Brain pericyte (primary cell): ENCODE results near the gene FBP1.
"Not testable (repeated sequence)": the region's sequence is repeated elsewhere in the genome, so short reads cannot be mapped to it uniquely, and the experiment has no call there.

Source experiments
- DNase-seq: peaks from one replicate; pipeline ENCODE4 v3.0.0-alpha.2; 2012; ENCODE audit warnings: low read depth, low spot score

Gene FBP1

GRCh38 chr9:94619026-94619425, 20.3 kb downstream of the FBP1 start:
- DNase-seq: no peak

- DNase-seq: no peak
These were observed 26.3 kb downstream of the FBP1 start for GRCh38 chr9:94613003-94613402.

- DNase-seq: no peak
These were observed 27.2 kb downstream of the FBP1 start for GRCh38 chr9:94612071-94612470.

- no peak for DNase-seq
These were observed 27.7 kb downstream of the FBP1 start for GRCh38 chr9:94611638-94612068.

- no peak for DNase-seq
These were observed 29.1 kb downstream of the FBP1 start for GRCh38 chr9:94610181-94610606.

GRCh38 chr9:94607423-94607691, 32.0 kb downstream of the FBP1 start:
- DNase-seq: no peak

- DNase-seq: no peak
These were observed 32.5 kb downstream of the FBP1 start for GRCh38 chr9:94606646-94607422.

- DNase-seq: peak; percentile 22
These were observed 35.8 kb downstream of the FBP1 start for GRCh38 chr9:94603259-94604160.

- no peak for DNase-seq
These were observed 36.7 kb downstream of the FBP1 start for GRCh38 chr9:94602666-94603065.

GRCh38 chr9:94600715-94601114, 38.6 kb downstream of the FBP1 start:
- DNase-seq: no peak

- DNase-seq: no peak
These were observed 39.1 kb downstream of the FBP1 start for GRCh38 chr9:94600258-94600657.

GRCh38 chr9:94599102-94599501, 40.2 kb downstream of the FBP1 start:
- DNase-seq: no peak

- DNase-seq: no peak
These were observed 45.6 kb downstream of the FBP1 start, which contains the start of gene FBP2 for GRCh38 chr9:94593459-94594345. Gene FBP2, minus strand, starts transcription at chr9:94593824. Its CDS starts 98 bp downstream, at chr9:94593726.

GRCh38 chr9:94592683-94593082, 46.6 kb downstream of the FBP1 start:
- not testable (repeated sequence) for DNase-seq

- DNase-seq: no peak
These were observed 47.4 kb downstream of the FBP1 start for GRCh38 chr9:94591876-94592275.

- not testable (repeated sequence) for DNase-seq
These were observed 48.2 kb downstream of the FBP1 start for GRCh38 chr9:94591046-94591545.

GRCh38 chr9:94588681-94589080, 50.6 kb downstream of the FBP1 start:
- no peak for DNase-seq

- DNase-seq: no peak
These were observed 52.5 kb downstream of the FBP1 start for GRCh38 chr9:94586814-94587213.

GRCh38 chr9:94586316-94586715, 53.0 kb downstream of the FBP1 start:
- DNase-seq: no peak

GRCh38 chr9:94584555-94584954, 54.8 kb downstream of the FBP1 start:
- DNase-seq: no peak

- DNase-seq: no peak
These were observed 57.6 kb downstream of the FBP1 start for GRCh38 chr9:94581728-94582127.

GRCh38 chr9:94577571-94577970, 61.7 kb downstream of the FBP1 start:
- no peak for DNase-seq
